ENCODE measurements around the gene IRGQ. TPM values are rescaled to one million over a fixed set of nuclear protein-coding genes. Genes with fewer than 3 reads are reported as not detected.

The IRGQ gene
- total and polyA plus RNA-seq, 2 donors (not counting 3 experiments of a cell fraction or from before 2014, with no cell fraction given): 15.8 to 33.2 TPM

DNA sequence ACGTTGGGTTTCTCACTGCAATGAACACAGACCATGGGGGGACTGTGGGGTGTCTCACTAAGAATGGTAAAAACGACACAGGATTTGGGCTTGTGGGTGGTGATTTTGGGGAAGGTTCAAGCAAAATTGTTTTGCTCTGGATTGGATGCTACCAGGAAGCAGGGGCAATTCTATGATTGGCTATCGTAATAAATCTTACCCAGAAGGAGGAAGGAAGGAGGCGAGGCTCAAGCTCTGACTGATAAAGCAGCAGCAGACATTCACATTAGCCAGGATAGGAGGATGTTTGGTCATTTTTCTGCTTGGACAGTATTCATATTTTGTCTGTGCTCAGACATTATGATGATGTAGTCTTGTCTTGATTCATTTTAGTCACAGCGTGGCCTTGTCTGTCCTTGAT lies 1.9 kb upstream of the IRGQ start:
- Histone ChIP-seq H3K36me3 (ENCODE audit: control insufficient read depth in 2 of 2, extremely low read depth in 1 of 2, insufficient read depth in 2 of 2, low read length in 2 of 2) (peaks cover 10 to 15% of the 10 kb centered on the region in 2 experiments), H2AFZ (ENCODE audit: low read depth, low read length) (no peak overlapping the region), H3K9me3 (replicated peaks; ENCODE audit: control insufficient read depth, insufficient read depth, low read length) (no peaks in the 10 kb centered on the region), H3K4me1 (ENCODE audit: control insufficient read depth, extremely low read depth, insufficient read depth, low read length) (peaks cover 24% of the 10 kb centered on the region), H3K27me3 (ENCODE audit: control insufficient read depth in 2 of 2, insufficient read depth in 2 of 2, low read length in 2 of 2) (no peaks in the 10 kb centered on the region), H3K4me2 (ENCODE audit: insufficient read depth, low read length) (peak overlapping the region; percentile 95), H3K4me3 (replicated peaks in 1 of 3; ENCODE audit: insufficient read depth in 1 of 3, low read depth in 1 of 3, low read length in 3 of 3) (peak overlapping the region in 1 of 3 experiments; percentile 89), H3K9me1 (replicated peaks; ENCODE audit: control insufficient read depth, extremely low read depth, insufficient read depth, low read length) (no peaks in the 10 kb centered on the region), H4K20me1 (replicated peaks; ENCODE audit: control insufficient read depth, extremely low read depth, insufficient read depth, low read length) (no peaks in the 10 kb centered on the region), H3K9ac (replicated peaks; ENCODE audit: extremely low read depth, insufficient read depth, low read length) (no peak overlapping the region), H3K27ac (ENCODE audit: insufficient read depth, low read depth, low read length) (no peak overlapping the region), H3K79me2 (ENCODE audit: control insufficient read depth, insufficient read depth, low read length) (peaks cover 40% of the 10 kb centered on the region)
- BruUV-seq (replicated peaks): no TSS peak
- ChIA-PET POLR2A (interaction anchor here (0.6 kb wide), 1 partner anchor 48 kb away, joined by 8 read pairs; no protein-coding TSS in a partner anchor), CTCF (interaction anchor here (0.6 to 5.7 kb wide), 6 partner anchors 23 to 212 kb away, joined by 3 to 158 read pairs (median 10); partner anchors contain the start of genes PINLYP, XRCC1 and ZNF575)
- DNase-seq (ENCODE audit: low read depth, low spot score) (peak; percentile 6), FAIRE-seq (peak; percentile 15)
- dilution Hi-C loops (cut with MboI; ENCODE audit: extremely low pct_ligation_motif_present, low sequenced_read_pairs): no loop called here
- TF ChIP-seq JUN (IDR thresholded peaks at IDR 0.05; ENCODE audit: borderline replicate concordance, insufficient read depth, insufficient read length, low read depth): no peak
- TF ChIP-seq MYC (IDR thresholded peaks at IDR 0.05; ENCODE audit: low read depth, low read length): no peak
- TF ChIP-seq GATA2 (IDR thresholded peaks at IDR 0.05; ENCODE audit: insufficient read depth, insufficient read length, low read depth, low read length): no peak
- TF ChIP-seq POLR2AphosphoS5 (IDR thresholded peaks at IDR 0.05; ENCODE audit: insufficient read depth, low read depth, low read length): no peak
- TF ChIP-seq CTCF (IDR thresholded peaks at IDR 0.05; ENCODE audit: extremely low read depth in 1 of 2, insufficient read depth in 1 of 2, low read depth in 1 of 2, low read length in 2 of 2): no peak
- no peak for TF ChIP-seq POLR2A (IDR thresholded peaks at IDR 0.05; ENCODE audit: low read depth, low read length)
- TF ChIP-seq MAX (IDR thresholded peaks at IDR 0.05; ENCODE audit: insufficient read depth, insufficient read length): no peak
- TF ChIP-seq FOS (IDR thresholded peaks at IDR 0.05; ENCODE audit: borderline replicate concordance, insufficient read depth, low read length): no peak
- no peak for TF ChIP-seq EZH2 (IDR thresholded peaks at IDR 0.05; ENCODE audit: borderline replicate concordance, low read depth, low read length, severe bottlenecking)
- intact Hi-C loops (cut with micrococcal nuclease): no loop called here
